ENCODE data around the gene ZNF714.
A peak's percentile ranks its signal among the peaks of the same experiment; 100 is the strongest.

Gene ZNF714

GRCh38 chr19:21082011-21082975, at the start of gene ZNF714:
ZNF714 (plus strand) TSS chr19:21082203; CDS start chr19:21098269, 16,066 bp downstream.
- peak; percentile 72 for DNase-seq (ENCODE audit: low read depth)

- DNase-seq (ENCODE audit: low read depth), result no peak
Measured at GRCh38 chr19:21045028-21045427, 37.0 kb upstream of the ZNF714 start.

DNA sequence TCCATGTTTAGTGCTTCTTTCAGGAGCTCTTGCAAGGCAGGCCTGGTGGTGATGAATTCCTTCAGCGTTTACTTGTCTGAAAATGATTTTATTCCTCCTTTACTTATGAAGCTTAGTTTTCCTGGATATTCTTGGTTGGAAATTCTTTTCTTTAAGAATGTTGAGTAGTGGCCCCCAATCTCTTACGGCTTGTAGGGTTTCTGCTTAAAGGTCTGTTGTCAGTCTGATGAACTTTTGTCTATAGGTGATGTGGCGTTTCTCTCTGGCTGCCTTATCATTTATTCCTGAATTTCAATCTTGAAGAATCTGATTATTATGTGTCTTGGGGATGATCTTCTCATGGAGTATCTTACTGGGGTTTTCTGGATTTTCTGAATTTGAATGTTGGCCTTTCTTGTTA, 35.5 kb upstream of the ZNF714 start:
- no peak for DNase-seq (ENCODE audit: low read depth)

GRCh38 chr19:21047716-21048115, 34.3 kb upstream of the ZNF714 start:
- DNase-seq (ENCODE audit: low read depth), result no peak

- DNase-seq (ENCODE audit: low read depth), result no peak
Measured at GRCh38 chr19:21052902-21053301, 29.1 kb upstream of the ZNF714 start.

GRCh38 chr19:21065336-21065735, 16.7 kb upstream of the ZNF714 start:
- DNase-seq (ENCODE audit: low read depth), result no peak

DNA sequence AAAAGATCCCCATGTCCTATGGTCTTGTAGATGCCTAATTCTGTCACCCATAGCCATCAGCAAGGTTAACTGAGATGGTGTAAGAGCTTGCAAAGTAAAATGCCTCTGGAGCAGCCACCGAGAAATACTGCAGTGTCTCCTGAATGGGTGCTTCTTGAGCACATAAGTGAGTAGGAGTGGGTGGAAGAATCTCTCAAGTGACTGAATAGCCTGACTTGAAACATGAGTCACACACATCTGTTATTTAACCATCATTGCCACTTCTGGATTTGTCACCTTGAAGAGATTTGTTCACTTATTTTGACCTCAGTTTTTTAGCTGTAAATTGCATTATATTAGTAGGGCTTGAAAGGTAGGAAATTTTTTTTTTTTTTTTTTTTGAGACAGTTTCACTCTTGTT, 2.3 kb downstream of the ZNF714 start:
- no peak for DNase-seq (ENCODE audit: low read depth)

DNA sequence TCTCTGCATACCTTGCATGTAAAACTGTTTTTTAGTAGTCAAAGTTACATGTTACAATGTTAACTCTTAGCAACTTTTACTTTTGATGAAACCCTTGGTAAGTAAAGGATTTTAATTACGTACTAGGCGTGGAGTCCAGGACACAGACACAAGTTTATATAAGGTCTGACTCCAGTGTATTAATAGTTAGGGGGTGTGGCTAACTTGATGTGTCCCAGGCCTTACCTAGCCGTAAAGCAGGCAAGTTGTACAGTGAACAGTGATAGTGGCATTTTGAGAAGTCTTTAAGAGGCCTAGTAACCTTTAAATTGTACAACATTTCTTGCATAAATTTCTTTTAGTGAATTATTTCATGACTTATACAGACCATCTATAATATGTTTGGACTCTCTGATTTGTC, 5.9 kb downstream of the ZNF714 start:
- no peak for DNase-seq (ENCODE audit: low read depth)

- DNase-seq (ENCODE audit: low read depth), result no peak
Measured at GRCh38 chr19:21092109-21092508, 10.1 kb downstream of the ZNF714 start.

GRCh38 chr19:21094347-21095025, 12.5 kb downstream of the ZNF714 start:
- no peak for DNase-seq (ENCODE audit: low read depth)

DNA sequence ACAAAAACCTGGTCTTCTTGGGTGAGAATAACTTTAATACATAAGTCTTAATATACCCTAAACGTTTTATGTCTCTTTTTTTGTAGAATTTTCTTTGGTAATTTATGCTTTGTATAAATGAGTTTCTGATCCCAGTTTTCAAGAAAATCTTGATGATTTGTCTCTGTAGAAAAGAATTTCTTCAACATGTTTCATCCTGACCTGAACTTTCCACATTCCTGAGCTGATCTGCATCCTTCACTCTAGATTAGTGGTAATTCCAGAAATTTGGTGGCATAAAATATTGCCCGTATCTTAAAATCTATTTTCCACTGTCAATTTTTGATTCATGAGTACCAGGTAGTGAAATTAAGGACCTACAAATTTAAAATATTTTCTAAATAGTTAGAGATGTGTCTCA, 16.3 kb downstream of the ZNF714 start:
- DNase-seq (ENCODE audit: low read depth), result no peak

DNA sequence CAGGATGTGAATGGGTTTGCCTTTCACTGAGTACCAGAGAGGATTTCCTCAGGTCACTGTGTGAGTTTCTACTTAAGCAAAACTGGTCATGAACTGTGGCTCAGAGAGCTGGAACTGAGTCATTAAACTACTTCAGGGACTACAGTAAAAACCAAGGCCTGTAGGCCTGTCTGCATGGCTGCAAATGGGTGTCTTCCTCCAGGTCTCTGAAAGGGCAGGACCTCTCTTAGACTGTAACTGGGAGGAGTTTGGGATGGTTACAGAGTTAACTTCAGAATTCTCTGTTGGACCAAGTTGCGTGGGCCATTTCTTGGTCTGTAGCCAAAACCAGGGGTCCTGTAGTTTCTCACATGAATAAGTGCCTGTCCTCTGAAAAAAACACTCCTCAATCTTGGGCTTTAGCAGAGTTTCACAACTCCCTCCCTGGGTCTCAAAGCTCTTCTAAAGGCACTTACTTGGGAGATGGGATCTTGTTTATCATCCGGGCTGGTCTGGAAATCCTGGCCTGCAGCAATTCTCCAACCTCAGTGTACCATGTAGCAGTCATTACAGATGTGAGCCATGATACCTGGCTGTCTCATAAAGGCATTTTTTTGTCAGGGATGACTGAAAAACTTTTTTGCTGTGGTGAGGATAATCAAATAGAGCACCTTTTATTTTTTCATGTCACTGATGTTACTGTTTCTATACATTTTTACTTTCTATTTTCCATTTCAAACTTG, 19.7 kb downstream of the ZNF714 start:
- DNase-seq (ENCODE audit: low read depth), result no peak

- DNase-seq (ENCODE audit: low read depth), result no peak
Measured at GRCh38 chr19:21109116-21109515, 27.1 kb downstream of the ZNF714 start.

DNA sequence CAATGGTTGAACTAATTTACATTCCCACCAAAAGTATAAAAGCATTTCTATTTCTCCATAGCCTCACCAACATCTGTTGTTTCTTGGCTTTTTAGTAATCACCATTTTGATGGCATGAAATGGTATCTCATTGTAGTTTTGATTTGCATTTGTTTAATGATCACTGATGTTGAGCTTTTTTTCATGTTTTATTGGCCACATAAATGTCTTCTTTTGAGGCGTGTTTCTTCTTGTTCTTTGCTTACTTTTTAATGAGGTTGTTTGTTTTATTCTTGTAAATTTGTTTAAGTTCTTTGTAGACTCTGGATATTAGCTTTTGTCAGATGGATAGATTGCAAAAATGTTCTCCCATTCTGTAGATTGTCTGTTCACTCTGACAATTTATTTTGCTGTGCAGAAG, 28.2 kb downstream of the ZNF714 start:
- DNase-seq (ENCODE audit: low read depth), result no peak

GRCh38 chr19:21115430-21115829, 33.4 kb downstream of the ZNF714 start:
- no peak for DNase-seq (ENCODE audit: low read depth)

GRCh38 chr19:21117041-21117907, 35.3 kb downstream of the ZNF714 start:
- DNase-seq (ENCODE audit: low read depth), result no peak

DNA sequence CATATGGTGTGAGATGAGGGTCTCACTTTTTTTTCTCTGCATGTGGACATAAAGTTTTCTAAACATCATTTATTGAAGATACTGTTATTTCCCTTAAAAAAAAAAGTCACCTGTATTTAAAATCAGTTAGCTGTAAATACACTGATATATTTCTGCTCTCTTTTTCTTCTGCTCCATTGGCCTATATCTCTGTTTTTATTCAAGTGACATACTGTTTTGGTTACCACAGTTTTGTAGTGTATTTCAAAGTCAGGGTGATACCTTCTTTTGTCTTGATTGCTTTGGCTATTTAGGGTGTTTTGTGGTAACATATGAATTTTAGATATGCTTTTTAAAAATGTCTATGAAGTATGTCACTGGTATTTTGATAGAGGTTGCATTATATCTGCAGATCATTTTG, 44.1 kb downstream of the ZNF714 start:
- DNase-seq (ENCODE audit: low read depth), result no peak

DNA sequence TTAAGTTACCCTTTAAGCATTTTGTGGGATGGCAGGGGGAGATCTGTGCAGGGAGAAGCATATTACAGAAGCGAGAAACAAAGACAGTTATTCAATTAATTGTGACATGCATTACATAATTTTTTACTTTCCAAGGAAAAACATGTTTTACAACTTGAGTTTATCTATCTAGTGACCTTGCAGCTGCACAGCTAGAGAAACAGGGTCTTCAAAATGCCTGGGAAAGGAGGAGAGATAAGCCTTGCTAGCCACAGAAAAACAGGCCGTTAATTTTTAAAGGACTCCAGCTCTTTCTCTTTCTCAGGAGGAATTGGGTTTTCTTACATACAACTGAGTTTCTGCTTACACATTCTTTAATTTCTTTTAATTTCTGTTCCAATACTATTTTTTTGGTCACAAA, 45.0 kb downstream of the ZNF714 start:
- DNase-seq (ENCODE audit: low read depth), result no peak

GRCh38 chr19:21127898-21128297, 45.9 kb downstream of the ZNF714 start:
- no peak for DNase-seq (ENCODE audit: low read depth)

- no peak for DNase-seq (ENCODE audit: low read depth)
Measured at GRCh38 chr19:21128901-21129698, 47.1 kb downstream of the ZNF714 start.
